HepG2 (cell line): ENCODE measurements around the gene UBE2M. TPM values are rescaled to one million over a fixed set of nuclear protein-coding genes. Genes with fewer than 3 reads are reported as not detected.
A peak's percentile ranks its signal among the peaks of the same experiment; 100 is the strongest.

Experiments used
- FOXK1 ChIP-seq: sonication (generic); formaldehyde crosslinking; IDR thresholded peaks from 2 replicates; pipeline ENCODE4 v1.4.0; 2020; ENCODE audit warnings: low read depth, missing genetic modification reagents, borderline replicate concordance
- GABPA ChIP-seq, 2 experiments: IDR thresholded peaks; 2 replicates each; pipeline ENCODE4 v1.6.1; 2011 to 2016; ENCODE audit warnings: low read depth in 2 of 2, low read length in 1 of 2, missing biosample characterization in 1 of 2, missing genetic modification characterization in 1 of 2
- HCFC1 ChIP-seq: fragments of 150-350 bp; IDR thresholded peaks from 2 replicates; pipeline ENCODE4 v1.6.1; 2014; ENCODE audit warnings: low read depth, low read length
- HNF1B ChIP-seq: sonication (generic); formaldehyde crosslinking; IDR thresholded peaks from 2 replicates; pipeline ENCODE4 v1.5.1; 2020; ENCODE audit warnings: mild to moderate bottlenecking, moderate library complexity, missing genetic modification reagents
- HNF4G ChIP-seq, 2 experiments: sonication (generic) in 1 of 2; formaldehyde crosslinking in 1 of 2; IDR thresholded peaks; 2 replicates each; pipeline versions ENCODE4 v1.4.0 to v1.6.1; 2011 to 2020; ENCODE audit warnings: borderline replicate concordance in 2 of 2, low read depth in 2 of 2, mild to moderate bottlenecking in 2 of 2, low read length in 1 of 2, missing genetic modification reagents in 1 of 2, moderate library complexity in 1 of 2
- KDM2A ChIP-seq: sonication (generic); formaldehyde crosslinking; IDR thresholded peaks from 2 replicates; pipeline ENCODE4 v1.4.0; 2020; ENCODE audit warnings: low read depth, missing genetic modification reagents, borderline replicate concordance
- MAZ ChIP-seq, 2 experiments: sonication (generic) in 1 of 2; formaldehyde crosslinking in 1 of 2; IDR thresholded peaks; 2 replicates each; pipeline versions ENCODE4 v1.5.0 to v1.6.1; 2012 to 2020; ENCODE audit warnings: low read depth in 2 of 2, mild to moderate bottlenecking in 2 of 2, borderline replicate concordance in 1 of 2, improper control_type of control experiment in 1 of 2, low read length in 1 of 2, missing genetic modification reagents in 1 of 2, moderate library complexity in 1 of 2
- NFYC ChIP-seq: IDR thresholded peaks from 2 replicates; pipeline ENCODE4 v1.6.1; 2016; ENCODE audit warnings: missing genetic modification reagents, missing compliant biosample characterization
- NONO ChIP-seq, 2 experiments: fragments of 450-650 bp in 1 of 2; sonication (generic) in 1 of 2; formaldehyde crosslinking in 1 of 2; IDR thresholded peaks in 1 of 2; conservative IDR thresholded peaks in 1 of 2; 2 replicates each; pipeline versions ENCODE4 v1.6.1 to v1.8.0; 2017 to 2022; ENCODE audit warnings: mild to moderate bottlenecking in 1 of 2, missing genetic modification reagents in 1 of 2, moderate library complexity in 1 of 2
- THYN1 ChIP-seq: sonication (generic); formaldehyde crosslinking; IDR thresholded peaks from 2 replicates; pipeline ENCODE4 v1.8.1; 2023; ENCODE audit warnings: low read depth, mild to moderate bottlenecking, moderate library complexity, missing genetic modification reagents, borderline replicate concordance
- TOPORS ChIP-seq: sonication (generic); formaldehyde crosslinking; IDR thresholded peaks from 2 replicates; pipeline ENCODE4 v1.8.0; 2023; ENCODE audit warnings: mild to moderate bottlenecking, missing genetic modification reagents
- ZNF382 ChIP-seq: sonication (generic); formaldehyde crosslinking; IDR thresholded peaks from 2 replicates; pipeline ENCODE4 v1.5.0; 2020; ENCODE audit warnings: missing genetic modification reagents, mild to moderate bottlenecking, borderline replicate concordance
- ZNF441 ChIP-seq: sonication (generic); formaldehyde crosslinking; IDR thresholded peaks from 2 replicates; pipeline ENCODE4 v1.7.0; 2021; ENCODE audit warnings: missing genetic modification reagents, borderline replicate concordance
- ZNF556 ChIP-seq: sonication (generic); formaldehyde crosslinking; IDR thresholded peaks from 2 replicates; pipeline ENCODE4 v1.4.0; 2020; ENCODE audit warnings: mild to moderate bottlenecking, missing genetic modification reagents, borderline replicate concordance
- ZNF773 ChIP-seq: sonication (generic); formaldehyde crosslinking; IDR thresholded peaks from 2 replicates; pipeline ENCODE4 v1.4.0; 2020; ENCODE audit warnings: missing genetic modification reagents, borderline replicate concordance
- ZNF790 ChIP-seq: sonication (generic); formaldehyde crosslinking; IDR thresholded peaks from 2 replicates; pipeline ENCODE4 v1.8.0; 2022; ENCODE audit warnings: missing genetic modification reagents, mild to moderate bottlenecking, borderline replicate concordance
- ZNF841 ChIP-seq: sonication (generic); formaldehyde crosslinking; IDR thresholded peaks from 2 replicates; pipeline ENCODE4 v1.8.1; 2023; ENCODE audit warnings: missing genetic modification reagents, borderline replicate concordance
- polyA plus RNA-seq, 8 experiments: library from polyadenylated mRNA; depleted of rRNA in 3 of 8; stranded (reverse) in 7 of 8; unstranded in 1 of 8; fragments of >200 nt; fragmentation: Illumina TruSeq in 4 of 8; extraction: Trizol in 4 of 8; gene quantifications; 2 replicates each; pipeline versions ENCODE4 v1.2.1 to v1.2.3, GENCODE V29; 2011 to 2016; ENCODE audit warnings: low read depth in 4 of 8, missing spikeins in 1 of 8, mixed read lengths in 1 of 8; ENCODE audit not compliant: insufficient read depth in 1 of 8
- total RNA-seq, 5 experiments: library from RNA; depleted of rRNA; stranded (reverse); fragments of >200 nt; fragmentation: Illumina TruSeq; extraction: Trizol; gene quantifications; 2 replicates each; pipeline ENCODE4 v1.2.3, GENCODE V29; 2016; ENCODE audit warnings: low read depth in 1 of 5
- TF ChIP-seq, protein P1 (sequence below): sonication (generic); formaldehyde crosslinking; IDR thresholded peaks from 2 replicates; pipeline ENCODE4 v1.4.0; 2020; ENCODE audit warnings: missing genetic modification reagents
- TF ChIP-seq, protein P2 (sequence below): sonication (generic); formaldehyde crosslinking; conservative IDR thresholded peaks from 2 replicates; pipeline ENCODE4 v1.8.0; 2022; ENCODE audit warnings: low read depth, missing genetic modification reagents
- TF ChIP-seq, protein P3 (sequence below): sonication (generic); formaldehyde crosslinking; IDR thresholded peaks from 2 replicates; pipeline ENCODE4 v1.5.1; 2020; ENCODE audit warnings: missing genetic modification reagents, mild to moderate bottlenecking, borderline replicate concordance

UBE2M gene
- total and polyA plus RNA-seq, 2 of the 13 experiments (the other 11 are each of a cell fraction or from before 2014, with no cell fraction given), result 36.2 to 50.3 TPM

DNA sequence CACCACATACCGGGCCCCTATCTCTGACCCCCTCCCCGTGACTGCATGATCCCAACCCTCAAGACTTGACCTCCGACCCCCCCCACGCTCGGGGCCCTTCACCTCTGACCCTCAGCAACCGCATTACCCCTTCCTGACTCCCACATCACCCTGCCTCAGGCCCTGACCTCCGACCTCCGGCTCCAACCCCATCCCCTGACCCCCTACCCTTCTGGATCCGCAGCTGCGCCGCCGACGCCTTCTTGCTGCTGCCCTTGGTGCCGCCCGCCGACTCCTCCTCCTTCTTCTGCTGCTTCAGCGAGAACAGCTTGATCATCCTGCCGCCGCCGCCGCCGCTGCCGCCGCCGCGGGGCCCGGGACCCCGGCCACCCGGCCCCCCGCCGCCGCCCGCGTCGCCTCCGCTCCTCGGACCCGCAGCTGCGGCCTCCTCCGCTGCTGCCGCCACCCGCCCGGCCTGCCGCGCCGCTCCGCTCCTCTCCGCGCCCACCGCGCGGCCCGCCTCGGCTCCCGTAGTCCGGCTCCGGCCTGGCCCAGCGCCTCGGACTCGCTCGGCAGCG, at the start of gene UBE2M (continued):
- TF ChIP-seq NONO (IDR thresholded peaks at IDR 0.05) (no peak), NONO (CRISPR knock-in tag; conservative IDR thresholded peaks at IDR 0.05) (no peak), NFYC (CRISPR knock-in tag) (no peak), HNF4G (IDR thresholded peaks at IDR 0.05; ENCODE audit: borderline replicate concordance, low read depth, low read length) (peak; percentile 74; the same call in 1 of the 2 replicates), HNF4G (CRISPR knock-in tag; IDR thresholded peaks at IDR 0.05; ENCODE audit: borderline replicate concordance, low read depth) (no peak), ZNF790 (CRISPR knock-in tag) (no peak), ZNF382 (CRISPR knock-in tag) (no peak), TOPORS (CRISPR knock-in tag) (no peak), KDM2A (no peak), HNF1B (CRISPR knock-in tag) (no peak), GABPA (IDR thresholded peaks at IDR 0.05; ENCODE audit: low read depth, low read length) (no peak), GABPA (CRISPR knock-in tag; IDR thresholded peaks at IDR 0.05; ENCODE audit: low read depth) (no peak), ZNF441 (0 out of 2 replicates have a peak, but pooled peaks have one; percentile 45), ZNF556 (no peak), MAZ (IDR thresholded peaks at IDR 0.05; ENCODE audit: borderline replicate concordance, low read depth, low read length) (0 out of 2 replicates have a peak, but pooled peaks have one; percentile 10), MAZ (CRISPR knock-in tag; IDR thresholded peaks at IDR 0.05; ENCODE audit: low read depth) (no peak), THYN1 (CRISPR knock-in tag) (no peak), ZNF773 (CRISPR knock-in tag) (no peak), FOXK1 (CRISPR knock-in tag) (no peak), HCFC1 (peak; percentile 25; the same call in 1 of the 2 replicates), ZNF841 (no peak)
- TF ChIP-seq, protein P1, sequence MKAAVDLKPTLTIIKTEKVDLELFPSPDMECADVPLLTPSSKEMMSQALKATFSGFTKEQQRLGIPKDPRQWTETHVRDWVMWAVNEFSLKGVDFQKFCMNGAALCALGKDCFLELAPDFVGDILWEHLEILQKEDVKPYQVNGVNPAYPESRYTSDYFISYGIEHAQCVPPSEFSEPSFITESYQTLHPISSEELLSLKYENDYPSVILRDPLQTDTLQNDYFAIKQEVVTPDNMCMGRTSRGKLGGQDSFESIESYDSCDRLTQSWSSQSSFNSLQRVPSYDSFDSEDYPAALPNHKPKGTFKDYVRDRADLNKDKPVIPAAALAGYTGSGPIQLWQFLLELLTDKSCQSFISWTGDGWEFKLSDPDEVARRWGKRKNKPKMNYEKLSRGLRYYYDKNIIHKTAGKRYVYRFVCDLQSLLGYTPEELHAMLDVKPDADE (CRISPR knock-in tag), result no peak
- TF ChIP-seq, protein P2, sequence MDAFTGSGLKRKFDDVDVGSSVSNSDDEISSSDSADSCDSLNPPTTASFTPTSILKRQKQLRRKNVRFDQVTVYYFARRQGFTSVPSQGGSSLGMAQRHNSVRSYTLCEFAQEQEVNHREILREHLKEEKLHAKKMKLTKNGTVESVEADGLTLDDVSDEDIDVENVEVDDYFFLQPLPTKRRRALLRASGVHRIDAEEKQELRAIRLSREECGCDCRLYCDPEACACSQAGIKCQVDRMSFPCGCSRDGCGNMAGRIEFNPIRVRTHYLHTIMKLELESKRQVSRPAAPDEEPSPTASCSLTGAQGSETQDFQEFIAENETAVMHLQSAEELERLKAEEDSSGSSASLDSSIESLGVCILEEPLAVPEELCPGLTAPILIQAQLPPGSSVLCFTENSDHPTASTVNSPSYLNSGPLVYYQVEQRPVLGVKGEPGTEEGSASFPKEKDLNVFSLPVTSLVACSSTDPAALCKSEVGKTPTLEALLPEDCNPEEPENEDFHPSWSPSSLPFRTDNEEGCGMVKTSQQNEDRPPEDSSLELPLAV (CRISPR knock-in tag), result no peak
- TF ChIP-seq, protein P3, sequence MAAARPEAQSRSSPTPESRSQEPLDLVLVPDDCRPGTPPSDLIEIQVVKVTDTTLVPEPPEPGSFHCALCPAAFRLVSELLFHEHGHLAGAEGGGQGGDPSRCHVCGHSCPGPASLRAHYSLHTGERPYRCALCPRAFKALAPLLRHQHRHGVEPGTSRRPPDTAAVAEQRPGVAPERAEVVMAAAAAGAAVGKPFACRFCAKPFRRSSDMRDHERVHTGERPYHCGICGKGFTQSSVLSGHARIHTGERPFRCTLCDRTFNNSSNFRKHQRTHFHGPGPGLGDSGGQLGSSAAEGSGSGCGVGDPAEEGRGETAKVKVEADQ (CRISPR knock-in tag), result no peak
